Activated CD8-positive, alpha-beta T cell treated with anti-CD3 and anti-CD28 coated beads for 36 hours (primary cell): ENCODE measurements around the gene ZNF780B. TPM values are rescaled to one million over a fixed set of nuclear protein-coding genes. Genes with fewer than 3 reads are reported as not detected.

ENCODE experiments used
- ATAC-seq: fragments of 200-7000 bp; cut with Tn5 transposase; one replicate; pipeline ENCODE4 v1.10.0; 2021; ENCODE audit warnings: mild to moderate bottlenecking, moderate library complexity
- CTCF ChIA-PET: fragments of 350-600 bp; sonication (Branson Sonifier 250); formaldehyde crosslinking; loops from one replicate; lab custom pipeline; 2021; ENCODE audit warnings: antibody characterized with exemption; lab: Charles Lee
- POLR2A ChIA-PET: fragments of 350-600 bp; sonication (Branson Sonifier 250); formaldehyde crosslinking; loops from one replicate; lab custom pipeline; 2021; ENCODE audit warnings: antibody characterized with exemption; lab: Charles Lee
- DNase-seq: peaks from one replicate; pipeline ENCODE4 v3.0.0-alpha.2; 2020
- H3K27ac Mint-ChIP-seq: one replicate; pipeline ENCODE4 v1.8.0; 2021; ENCODE audit warnings: mild to moderate bottlenecking, mixed read lengths
- H3K27me3 Mint-ChIP-seq: one replicate; pipeline ENCODE4 v1.8.0; 2021; ENCODE audit warnings: mixed read lengths
- H3K36me3 Mint-ChIP-seq: one replicate; pipeline ENCODE4 v1.8.0; 2021; ENCODE audit warnings: low read depth, mixed read lengths
- H3K4me1 Mint-ChIP-seq: one replicate; pipeline ENCODE4 v1.8.0; 2021; ENCODE audit warnings: low read depth, mixed read lengths
- H3K4me3 Mint-ChIP-seq: one replicate; pipeline ENCODE4 v1.8.0; 2021; ENCODE audit warnings: mild to moderate bottlenecking, moderate library complexity, mixed read lengths
- H3K9me3 Mint-ChIP-seq: one replicate; pipeline ENCODE4 v1.8.0; 2021; ENCODE audit warnings: mixed read lengths
- CTCF ChIP-seq: fragments of 200-600 bp; IDR thresholded peaks from one replicate; pipeline ENCODE4 v1.8.0; 2022; ENCODE audit warnings: antibody characterized with exemption, mild to moderate bottlenecking
- intact Hi-C: fragments of 100-400 bp; cut with micrococcal nuclease; formaldehyde crosslinking; loops from one replicate; pipeline ENCODE4 v1.10.0; 2022
- total RNA-seq, 2 experiments: library from RNA; stranded (reverse); gene quantifications; one replicate each; pipeline ENCODE4 v1.2.3, GENCODE V29; 2021

ZNF780B gene
- total RNA-seq: 10 to 100 TPM; 15.5 to 18.6 TPM

- CTCF ChIA-PET: interaction anchor here (0.9 to 1.1 kb wide), 3 partner anchors 59 to 85 kb away, joined by 3 read pairs; partner anchors contain the start of genes PSMC4 and ZNF546
- no peak for TF ChIP-seq CTCF
- POLR2A ChIA-PET: interaction anchor here (0.5 to 1.7 kb wide), 9 partner anchors 9 to 858 kb away, joined by 3 to 6 read pairs (median 3); partner anchors contain the start of genes ZNF546 and ZNF780A
Observed at GRCh38 chr19:40055832-40056504, at the start of gene ZNF780B. Gene ZNF780B, minus strand, starts transcription at chr19:40056231. Its CDS starts 5,899 bp downstream, at chr19:40050332.

GRCh38 chr19:40104754-40105153, 48.7 kb upstream of the ZNF780B start:
- intact Hi-C loops: no loop called here
- DNase-seq (no peak), ATAC-seq (no peak)
- H3K36me3 Mint-ChIP-seq: no peaks in the 10 kb centered on the region
- POLR2A ChIA-PET: no interaction called here
- peaks cover 2% of the 10 kb centered on the region for H3K9me3 Mint-ChIP-seq
- H3K4me3 Mint-ChIP-seq: no peak overlapping the region
- H3K27ac Mint-ChIP-seq: no peak overlapping the region
- no peaks in the 10 kb centered on the region for H3K4me1 Mint-ChIP-seq
- no peaks in the 10 kb centered on the region for H3K27me3 Mint-ChIP-seq
- CTCF ChIA-PET: no interaction called here
- TF ChIP-seq CTCF: no peak

More at GRCh38 chr19:40055832-40056504, at the start of gene ZNF780B:
- Mint-ChIP-seq H3K4me1 (peaks cover 32% of the 10 kb centered on the region), H3K27ac (peak within 1 kb of the TSS; percentile 96), H3K27me3 (no peaks in the 10 kb centered on the region), H3K36me3 (peaks cover 25% of the 10 kb centered on the region), H3K4me3 (peak within 1 kb of the TSS; percentile 98), H3K9me3 (peaks cover 13% of the 10 kb centered on the region)
- ATAC-seq (peak; percentile 91), DNase-seq (peak; percentile 86)
- intact Hi-C loops: no loop called here

GRCh38 chr19:40103600-40103999, 47.6 kb upstream of the ZNF780B start:
- POLR2A ChIA-PET: interaction anchor here (0.6 to 1.0 kb wide), 2 partner anchors 137 to 375 kb away, joined by 3 read pairs; no protein-coding TSS in a partner anchor

GRCh38 chr19:40101813-40102212, 45.8 kb upstream of the ZNF780B start:
- no peaks in the 10 kb centered on the region for H3K36me3 Mint-ChIP-seq
- peaks cover 2% of the 10 kb centered on the region for H3K9me3 Mint-ChIP-seq
- POLR2A ChIA-PET: no interaction called here
- intact Hi-C loops: no loop called here
- ATAC-seq: no peak
- H3K4me3 Mint-ChIP-seq: no peak overlapping the region
- CTCF ChIA-PET: no interaction called here
- TF ChIP-seq CTCF: no peak
- DNase-seq: no peak
- no peak overlapping the region for H3K27ac Mint-ChIP-seq
- peaks cover 2% of the 10 kb centered on the region for H3K27me3 Mint-ChIP-seq
- H3K4me1 Mint-ChIP-seq: no peaks in the 10 kb centered on the region

More at GRCh38 chr19:40103600-40103999, 47.6 kb upstream of the ZNF780B start:
- peaks cover 2% of the 10 kb centered on the region for H3K9me3 Mint-ChIP-seq
- TF ChIP-seq CTCF: no peak
- H3K36me3 Mint-ChIP-seq: no peaks in the 10 kb centered on the region
- CTCF ChIA-PET: no interaction called here
- H3K4me1 Mint-ChIP-seq: no peaks in the 10 kb centered on the region
- no peak overlapping the region for H3K27ac Mint-ChIP-seq
- ATAC-seq: no peak
- intact Hi-C loops: no loop called here
- no peak overlapping the region for H3K4me3 Mint-ChIP-seq
- no peaks in the 10 kb centered on the region for H3K27me3 Mint-ChIP-seq
- DNase-seq: no peak

- Mint-ChIP-seq H3K36me3 (peaks cover 14% of the 10 kb centered on the region), H3K4me3 (no peak overlapping the region), H3K27ac (no peak overlapping the region), H3K4me1 (peaks cover 21% of the 10 kb centered on the region), H3K27me3 (peaks cover 9% of the 10 kb centered on the region), H3K9me3 (peaks cover 4% of the 10 kb centered on the region)
- intact Hi-C loops: no loop called here
- ATAC-seq (no peak), DNase-seq (no peak)
- ChIA-PET CTCF (interaction anchor here (0.8 kb wide), 1 partner anchor 63 kb away, joined by 3 read pairs; no protein-coding TSS in a partner anchor), POLR2A (interaction anchor here (0.8 to 1.7 kb wide), 2 partner anchors 38 to 189 kb away, joined by 3 read pairs; partner anchors contain the start of gene ZNF780B)
- no peak for TF ChIP-seq CTCF
Observed at GRCh38 chr19:40093416-40093815, 37.4 kb upstream of the ZNF780B start.
